Mesendoderm (in vitro differentiated cells): ENCODE results near the gene AJM1.

Experiments
- DNase-seq: peaks from one replicate; pipeline ENCODE4 v3.0.0; 2013
- H2AK5ac ChIP-seq: 2 replicates; pipeline ENCODE4 v1.6.1; 2013; ENCODE audit warnings: low read length, inconsistent platforms
- H2BK120ac ChIP-seq: 2 replicates; pipeline ENCODE4 v1.6.1; 2013; ENCODE audit warnings: low read depth, mild to moderate bottlenecking, low read length, moderate library complexity, mixed read lengths
- H2BK15ac ChIP-seq: replicated peaks from 2 replicates; pipeline ENCODE4 v1.6.1; 2013; ENCODE audit warnings: low read depth, mild to moderate bottlenecking, moderate library complexity
- H2BK5ac ChIP-seq: 2 replicates; pipeline ENCODE4 v1.6.1; 2013; ENCODE audit warnings: low read length, inconsistent platforms
- H3K18ac ChIP-seq: 2 replicates; pipeline ENCODE4 v1.6.1; 2013; ENCODE audit warnings: mild to moderate bottlenecking, low read length, mixed read lengths
- H3K23ac ChIP-seq: one replicate; pipeline ENCODE4 v1.6.1; 2013; ENCODE audit warnings: low read length
- H3K27ac ChIP-seq: 2 replicates; pipeline ENCODE4 v1.5.1; 2013; ENCODE audit warnings: low read depth, mild to moderate bottlenecking, inconsistent platforms, low read length, moderate library complexity
- H3K27me3 ChIP-seq: 2 replicates; pipeline ENCODE4 v1.6.1; 2013; ENCODE audit warnings: low read length, control low read depth, mild to moderate bottlenecking, inconsistent platforms; ENCODE audit not compliant: insufficient read depth, poor library complexity
- H3K36me3 ChIP-seq: 2 replicates; pipeline ENCODE4 v1.6.1; 2013; ENCODE audit warnings: low read length, inconsistent platforms; ENCODE audit not compliant: control insufficient read depth, insufficient read depth
- H3K4ac ChIP-seq: one replicate; pipeline ENCODE4 v1.6.1; 2013; ENCODE audit warnings: low read depth, mild to moderate bottlenecking, low read length, moderate library complexity
- H3K4me1 ChIP-seq: 2 replicates; pipeline ENCODE4 v1.6.1; 2013; ENCODE audit warnings: low read depth, low read length, inconsistent platforms; ENCODE audit not compliant: control insufficient read depth
- H3K4me2 ChIP-seq: 2 replicates; pipeline ENCODE4 v1.6.1; 2013; ENCODE audit warnings: low read length
- H3K4me3 ChIP-seq: 2 replicates; pipeline ENCODE4 v1.5.1; 2013; ENCODE audit warnings: mild to moderate bottlenecking, low read length
- H3K56ac ChIP-seq: one replicate; pipeline ENCODE4 v1.6.1; 2013; ENCODE audit warnings: low read length
- H3K79me1 ChIP-seq: 2 replicates; pipeline ENCODE4 v1.6.1; 2013; ENCODE audit warnings: low read length, inconsistent platforms
- H3K79me2 ChIP-seq: 2 replicates; pipeline ENCODE4 v1.6.1; 2013; ENCODE audit warnings: mild to moderate bottlenecking, low read length; ENCODE audit not compliant: control insufficient read depth, insufficient read depth
- H3K9ac ChIP-seq: 2 replicates; pipeline ENCODE4 v1.6.1; 2013; ENCODE audit warnings: low read length, inconsistent platforms
- H4K5ac ChIP-seq: one replicate; pipeline ENCODE4 v1.6.1; 2013; ENCODE audit warnings: low read length
- H4K8ac ChIP-seq: one replicate; pipeline ENCODE4 v1.6.1; 2013; ENCODE audit warnings: low read depth, mild to moderate bottlenecking, control low read depth, low read length, moderate library complexity
- WGBS: extraction: QIAGEN DNeasy Blood & Tissue Kit; methylation state at CpG from one replicate; pipeline ENCODE4 v1.1.7; 2013; ENCODE audit warnings: low lambda C conversion rate, missing lambda C conversion rate; ENCODE audit not compliant: insufficient coverage; ENCODE audit errors: extremely low coverage; 5-methylcytosine and 5-hydroxymethylcytosine counted together

AJM1 gene

GRCh38 chr9:136825295-136826187, 16.7 kb upstream of the AJM1 start:
- Histone ChIP-seq H2BK15ac (no peak overlapping the region), H3K36me3 (peaks cover 19% of the 10 kb centered on the region), H3K4me1 (no peaks in the 10 kb centered on the region)

DNA sequence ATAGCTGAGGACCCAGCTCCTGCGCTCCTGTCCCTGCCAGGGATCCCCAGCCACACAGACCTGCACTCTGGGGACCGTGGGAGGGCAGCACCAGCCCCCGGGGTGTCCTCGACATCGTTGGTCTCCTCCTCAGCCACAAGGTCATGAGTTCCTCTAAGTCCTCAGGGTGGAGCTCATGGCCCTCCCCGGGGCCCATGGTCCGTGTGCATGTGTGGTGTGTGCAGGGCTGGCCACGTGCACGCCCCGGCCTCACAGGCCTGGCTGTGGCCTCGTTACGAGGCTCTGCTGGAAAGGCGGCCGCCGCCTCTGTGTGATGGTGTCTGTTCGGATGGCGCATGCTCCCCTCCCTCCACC, 16.1 kb upstream of the AJM1 start:
- peaks cover 19% of the 10 kb centered on the region for H3K36me3 ChIP-seq
- no peak overlapping the region for H4K8ac ChIP-seq
- H2BK120ac ChIP-seq, result no peak overlapping the region
- H3K27ac ChIP-seq, result no peak overlapping the region
- no peak overlapping the region for H3K18ac ChIP-seq
- H2AK5ac ChIP-seq, result no peak overlapping the region
- no peak overlapping the region for H3K9ac ChIP-seq
- no peak overlapping the region for H3K56ac ChIP-seq
- H3K4ac ChIP-seq, result no peak overlapping the region
- H3K4me2 ChIP-seq, result no peak overlapping the region
- no peak overlapping the region for H4K5ac ChIP-seq
- H2BK5ac ChIP-seq, result no peak overlapping the region
- peaks cover 4% of the 10 kb centered on the region for H3K79me2 ChIP-seq
- H3K27me3 ChIP-seq, result no peaks in the 10 kb centered on the region
- H3K23ac ChIP-seq, result no peak overlapping the region
- no peaks in the 10 kb centered on the region for H3K4me1 ChIP-seq
- no peak for DNase-seq
- H3K4me3 ChIP-seq, result no peak overlapping the region
- no peak overlapping the region for H2BK15ac ChIP-seq
- peaks cover 8% of the 10 kb centered on the region for H3K79me1 ChIP-seq
- WGBS, result no CpG with 5 or more reads among the region's 17 CpGs

More at GRCh38 chr9:136825295-136826187, 16.7 kb upstream of the AJM1 start:
- Histone ChIP-seq H2AK5ac (no peak overlapping the region), H3K4me2 (no peak overlapping the region), H3K18ac (no peak overlapping the region), H3K56ac (no peak overlapping the region), H3K79me2 (peaks cover 4% of the 10 kb centered on the region), H4K8ac (no peak overlapping the region), H2BK120ac (no peak overlapping the region), H3K4ac (no peak overlapping the region), H3K23ac (no peak overlapping the region), H3K9ac (no peak overlapping the region), H3K27me3 (no peaks in the 10 kb centered on the region), H2BK5ac (no peak overlapping the region), H3K79me1 (peaks cover 8% of the 10 kb centered on the region), H3K27ac (no peak overlapping the region), H3K4me3 (no peak overlapping the region), H4K5ac (no peak overlapping the region)
- DNase-seq, result no peak
- no CpG with 5 or more reads among the region's 44 CpGs for WGBS

- Histone ChIP-seq H4K8ac (no peak overlapping the region), H3K79me1 (peaks cover 5% of the 10 kb centered on the region), H3K79me2 (peaks cover under 1% of the 10 kb centered on the region), H2BK120ac (no peak overlapping the region), H2AK5ac (no peak overlapping the region), H3K27ac (no peak overlapping the region), H3K4me3 (no peak overlapping the region), H2BK5ac (no peak overlapping the region), H4K5ac (no peak overlapping the region), H3K27me3 (no peaks in the 10 kb centered on the region), H2BK15ac (no peak overlapping the region), H3K4me2 (no peak overlapping the region), H3K18ac (no peak overlapping the region), H3K36me3 (peaks cover 19% of the 10 kb centered on the region), H3K9ac (no peak overlapping the region), H3K56ac (no peak overlapping the region), H3K4me1 (no peaks in the 10 kb centered on the region), H3K23ac (no peak overlapping the region), H3K4ac (no peak overlapping the region)
- WGBS, result no CpG with 5 or more reads among the region's 24 CpGs
- no peak for DNase-seq
These were observed 15.3 kb upstream of the AJM1 start for GRCh38 chr9:136826703-136827582.

DNA sequence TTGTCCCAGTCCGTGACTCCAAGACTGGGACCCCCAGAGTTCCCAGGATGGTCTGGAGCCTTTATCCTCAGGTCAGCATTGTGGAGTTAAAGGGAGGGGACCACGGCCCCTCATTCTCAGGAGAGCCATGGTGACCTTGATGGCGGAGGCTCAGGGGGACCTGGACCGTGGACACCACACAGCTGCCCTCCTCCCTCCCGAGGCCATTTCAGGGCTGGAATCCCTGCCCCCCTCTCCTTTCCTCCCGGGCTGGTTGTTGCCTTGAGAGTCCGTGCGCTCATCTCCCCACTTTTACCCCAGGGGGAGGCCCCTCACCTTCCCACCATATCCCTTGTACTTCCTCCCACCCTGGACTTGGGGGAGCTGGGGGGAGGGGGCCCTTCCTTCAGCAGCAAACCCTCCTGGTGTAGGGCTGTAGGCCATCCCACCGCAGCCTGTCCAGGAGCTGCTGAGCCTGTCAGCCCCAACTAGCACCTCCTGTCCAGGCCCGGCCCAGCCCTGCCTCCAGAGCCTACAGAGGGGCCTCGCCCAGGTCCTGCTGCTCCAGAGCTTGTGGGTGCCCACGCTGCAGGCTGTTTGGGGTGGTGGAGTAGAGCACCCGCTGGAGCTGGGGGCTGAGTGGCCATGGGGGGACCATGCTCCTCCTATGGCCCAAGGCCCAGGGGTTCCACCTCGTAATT, 14.3 kb upstream of the AJM1 start:
- no peak overlapping the region for H2AK5ac ChIP-seq
- WGBS, result no CpG with 5 or more reads among the region's 14 CpGs
- H2BK5ac ChIP-seq, result no peak overlapping the region
- no peak overlapping the region for H4K8ac ChIP-seq
- H3K18ac ChIP-seq, result no peak overlapping the region
- H3K79me1 ChIP-seq, result peaks cover 1% of the 10 kb centered on the region
- H3K4me3 ChIP-seq, result no peak overlapping the region
- H3K4me2 ChIP-seq, result no peak overlapping the region
- no peak overlapping the region for H4K5ac ChIP-seq
- H2BK15ac ChIP-seq, result no peak overlapping the region
- peaks cover 24% of the 10 kb centered on the region for H3K36me3 ChIP-seq
- no peak overlapping the region for H3K23ac ChIP-seq
- no peak overlapping the region for H3K4ac ChIP-seq
- no peak overlapping the region for H3K56ac ChIP-seq
- H3K27me3 ChIP-seq, result no peaks in the 10 kb centered on the region
- H3K79me2 ChIP-seq, result no peaks in the 10 kb centered on the region
- DNase-seq, result no peak
- no peak overlapping the region for H3K27ac ChIP-seq
- H2BK120ac ChIP-seq, result no peak overlapping the region
- H3K9ac ChIP-seq, result no peak overlapping the region
- no peaks in the 10 kb centered on the region for H3K4me1 ChIP-seq

GRCh38 chr9:136828474-136829140, 13.7 kb upstream of the AJM1 start:
- no peak overlapping the region for H3K4me2 ChIP-seq
- no CpG with 5 or more reads among the region's 31 CpGs for WGBS
- H3K36me3 ChIP-seq, result peaks cover 24% of the 10 kb centered on the region

More at GRCh38 chr9:136828474-136829140, 13.7 kb upstream of the AJM1 start:
- Histone ChIP-seq H3K9ac (no peak overlapping the region), H3K56ac (no peak overlapping the region), H3K27ac (no peak overlapping the region), H2BK5ac (no peak overlapping the region), H3K27me3 (no peaks in the 10 kb centered on the region), H3K4me3 (no peak overlapping the region), H2AK5ac (no peak overlapping the region), H3K4me1 (no peaks in the 10 kb centered on the region), H2BK120ac (no peak overlapping the region), H3K79me1 (no peaks in the 10 kb centered on the region), H2BK15ac (no peak overlapping the region), H4K5ac (no peak overlapping the region), H3K79me2 (no peaks in the 10 kb centered on the region), H3K18ac (no peak overlapping the region), H3K23ac (no peak overlapping the region), H4K8ac (no peak overlapping the region), H3K4ac (no peak overlapping the region)
- DNase-seq, result no peak
